HG03108 (cell line): ENCODE data around the gene BCCIP.

Experiments used
- ATAC-seq: cut with Tn5 transposase; IDR thresholded peaks from one replicate; pipeline ENCODE4 v1.9.1; 2021; ENCODE audit warnings: moderate library complexity; ENCODE audit not compliant: unreplicated experiment

The BCCIP gene

DNA sequence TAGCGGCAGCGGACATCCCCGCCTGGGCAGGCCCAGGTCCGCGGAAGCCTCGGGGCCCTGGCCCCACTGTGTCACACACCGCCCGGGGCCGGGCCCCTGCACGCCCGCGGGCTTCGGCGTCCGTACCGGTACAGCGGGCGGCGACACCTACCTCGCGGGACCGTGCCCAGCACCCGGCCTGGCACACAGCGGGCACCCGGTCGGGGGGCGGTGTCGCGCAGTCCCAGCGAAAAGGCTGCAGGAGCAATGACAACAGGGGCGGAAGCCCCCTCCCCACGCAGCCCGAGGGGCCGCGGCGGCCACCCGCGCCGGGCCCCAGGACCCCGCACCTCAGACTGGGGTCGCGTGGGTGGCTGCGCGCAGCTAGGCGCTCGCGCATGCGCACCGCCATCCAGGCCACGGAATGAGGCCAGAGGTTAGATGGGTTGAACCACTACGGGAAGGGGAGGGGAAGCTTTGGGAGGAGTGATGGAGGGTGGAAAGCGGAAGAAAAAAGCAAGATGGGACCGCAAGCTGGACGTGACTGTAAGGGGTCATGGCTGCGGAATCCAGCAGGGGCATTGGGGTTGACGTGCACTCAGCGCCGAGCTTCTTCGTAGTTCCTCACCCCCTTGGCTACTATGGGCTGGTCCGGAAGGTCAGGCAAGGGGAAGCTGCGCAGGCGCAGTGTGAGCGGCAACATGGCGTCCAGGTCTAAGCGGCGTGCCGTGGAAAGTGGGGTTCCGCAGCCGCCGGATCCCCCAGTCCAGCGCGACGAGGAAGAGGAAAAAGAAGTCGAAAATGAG is at the start of gene BCCIP, which contains the start of gene UROS:
Gene BCCIP (plus strand): TSS at position 669 of the 785 bp plus-strand sequence. CDS start 12 bp downstream, at position 681.
Gene UROS (minus strand): TSS at position 381 of the 785 bp plus-strand sequence. CDS start 6,759 bp downstream, outside the sequence.
- peak; percentile 76 for ATAC-seq

DNA sequence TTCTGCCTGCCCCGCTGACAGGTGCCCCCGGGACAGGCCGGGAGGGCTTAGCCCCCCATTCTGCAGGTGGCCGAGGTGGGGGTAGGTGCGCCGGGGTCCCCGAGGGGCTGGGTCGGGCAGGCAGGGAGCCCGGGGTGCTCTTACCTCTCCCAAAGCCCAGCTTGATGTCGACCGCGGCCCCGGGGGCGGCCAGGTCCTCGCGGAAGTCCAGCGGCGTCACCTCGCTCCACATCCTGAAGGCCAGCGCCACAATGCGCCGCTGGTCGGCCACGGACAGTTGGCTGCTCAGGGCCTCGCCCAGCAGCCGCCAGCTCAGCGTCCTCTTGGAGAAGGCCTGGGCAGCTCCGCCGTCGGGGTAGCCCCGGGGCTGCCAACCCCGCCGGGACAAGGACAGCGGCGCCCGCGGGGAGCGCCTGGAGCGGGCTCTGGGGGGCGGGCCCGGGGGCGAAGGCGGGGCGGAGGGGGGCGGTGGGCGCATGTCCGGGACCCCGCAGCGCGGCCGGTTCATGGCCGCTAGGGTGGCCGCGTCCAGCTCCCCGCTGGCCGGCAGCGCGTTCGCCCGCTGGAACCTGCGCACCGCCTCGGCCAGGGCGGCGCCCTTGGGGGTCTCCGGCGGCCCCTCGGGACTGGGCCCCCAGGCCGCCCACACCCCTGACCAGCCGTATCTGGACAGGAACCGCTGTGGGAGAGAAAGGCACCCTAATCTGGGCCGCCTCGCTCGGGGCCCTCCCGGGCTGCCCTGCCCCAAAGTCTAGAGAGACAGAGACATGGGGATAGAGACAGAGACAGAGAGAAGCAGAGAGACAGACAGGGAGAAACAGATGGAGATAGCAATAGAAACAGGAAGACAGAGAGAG is 49.4 kb upstream of the BCCIP start:
- no peak for ATAC-seq

DNA sequence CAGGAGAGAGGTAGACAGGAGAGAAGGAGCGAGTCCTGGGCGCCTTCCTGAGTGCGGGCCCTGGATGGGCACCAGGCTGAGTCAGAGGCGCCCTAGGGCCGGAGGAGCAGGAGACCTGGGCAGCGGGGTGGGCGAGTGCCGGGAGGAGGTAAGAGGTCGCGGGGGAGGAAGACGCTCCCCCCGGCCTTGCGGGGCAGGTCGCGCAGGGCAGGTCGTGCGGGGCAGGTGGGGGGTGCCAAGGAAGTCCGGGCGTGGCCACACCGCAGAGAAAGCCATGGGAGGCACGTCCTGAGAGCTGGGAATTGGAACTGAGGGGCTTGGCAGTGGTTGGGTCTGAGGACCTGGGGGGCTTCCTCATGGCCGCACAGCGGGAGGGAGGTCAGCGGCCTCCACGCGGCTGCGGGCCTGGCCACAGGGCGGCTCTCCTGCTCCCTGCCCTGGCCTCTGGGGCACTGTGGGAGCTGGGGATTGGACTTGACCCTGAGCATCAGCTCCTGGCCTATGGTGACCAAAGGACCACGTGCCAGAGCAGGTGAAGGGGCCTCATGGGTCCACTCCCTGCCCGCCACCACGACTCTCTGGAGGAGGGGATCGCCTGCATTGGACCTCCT is 48.7 kb upstream of the BCCIP start:
- ATAC-seq = no peak

- no peak for ATAC-seq
Observed at GRCh38 chr10:125775491-125776106, 47.7 kb upstream of the BCCIP start, which contains the start of gene MMP21. MMP21 (minus strand) TSS chr10:125775821; CDS start chr10:125775821, 0 bp downstream.

GRCh38 chr10:125777806-125778205 is 45.5 kb upstream of the BCCIP start:
- no peak for ATAC-seq

- no peak for ATAC-seq
Observed at GRCh38 chr10:125778556-125778955, 44.8 kb upstream of the BCCIP start.

DNA sequence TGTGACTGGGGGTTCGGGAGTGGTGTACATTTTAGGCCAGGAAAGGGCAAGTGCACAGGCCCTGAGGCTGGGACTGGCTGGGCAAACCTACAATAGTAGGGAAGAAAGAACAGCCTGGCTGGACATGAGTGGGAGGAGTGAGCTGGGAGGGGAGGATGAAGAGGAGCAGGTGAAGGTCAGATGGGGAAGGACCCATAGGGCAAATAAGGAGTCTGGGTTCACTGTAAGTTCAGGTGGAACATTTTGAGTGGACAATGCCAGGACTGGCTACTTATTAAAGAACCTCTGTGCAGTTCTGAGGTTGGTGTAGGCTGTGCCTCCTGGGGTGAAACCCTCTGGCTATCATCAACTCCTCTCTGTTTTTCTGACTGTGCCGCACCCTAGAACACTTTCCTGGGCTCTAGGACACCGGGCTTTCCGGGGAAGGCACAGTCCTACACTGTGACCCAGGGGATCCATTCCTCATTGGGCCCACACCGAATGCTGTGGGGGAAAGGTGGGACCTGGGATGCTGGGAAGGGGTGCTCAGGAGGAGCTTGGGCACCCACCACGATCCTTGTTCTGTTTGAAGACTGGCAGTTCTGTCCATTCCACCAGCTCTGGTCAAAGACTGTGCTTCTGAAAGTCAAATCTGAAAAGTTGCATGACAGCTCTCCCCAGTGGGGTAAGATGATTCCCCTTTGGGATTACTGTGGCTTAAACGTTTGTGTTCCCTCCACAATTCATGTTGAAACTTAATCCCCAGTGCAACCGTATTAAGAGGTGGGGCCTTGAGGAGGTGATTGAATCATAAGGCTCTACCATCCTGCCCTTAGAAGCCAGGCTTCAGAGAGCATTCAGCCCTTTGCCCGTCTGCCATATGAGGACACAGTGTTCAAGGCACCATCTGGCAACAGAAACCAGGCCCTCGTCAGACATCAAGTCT is 43.7 kb upstream of the BCCIP start:
- ATAC-seq = no peak

GRCh38 chr10:125781374-125781773 is 42.0 kb upstream of the BCCIP start:
- ATAC-seq = no peak

DNA sequence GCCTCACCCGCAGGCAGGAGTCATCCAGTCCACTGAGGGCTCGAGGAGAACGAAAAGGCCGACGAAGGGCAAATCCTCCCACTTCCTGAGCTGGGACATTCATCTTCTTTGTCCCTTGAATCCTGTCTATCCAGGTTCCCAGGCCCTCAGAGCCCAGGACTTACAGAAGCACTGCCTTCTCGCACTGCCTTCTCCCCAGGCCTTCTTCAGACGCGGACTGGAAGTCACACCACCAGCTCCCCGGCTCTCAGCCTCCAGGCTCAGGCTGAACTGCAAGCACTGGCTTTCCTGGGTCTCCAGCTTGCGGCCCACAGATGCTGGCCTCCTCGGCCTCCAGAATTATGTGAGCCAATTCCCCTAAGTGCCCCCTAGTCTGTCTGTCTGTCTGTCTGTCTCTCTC is 41.3 kb upstream of the BCCIP start:
- ATAC-seq = no peak

DNA sequence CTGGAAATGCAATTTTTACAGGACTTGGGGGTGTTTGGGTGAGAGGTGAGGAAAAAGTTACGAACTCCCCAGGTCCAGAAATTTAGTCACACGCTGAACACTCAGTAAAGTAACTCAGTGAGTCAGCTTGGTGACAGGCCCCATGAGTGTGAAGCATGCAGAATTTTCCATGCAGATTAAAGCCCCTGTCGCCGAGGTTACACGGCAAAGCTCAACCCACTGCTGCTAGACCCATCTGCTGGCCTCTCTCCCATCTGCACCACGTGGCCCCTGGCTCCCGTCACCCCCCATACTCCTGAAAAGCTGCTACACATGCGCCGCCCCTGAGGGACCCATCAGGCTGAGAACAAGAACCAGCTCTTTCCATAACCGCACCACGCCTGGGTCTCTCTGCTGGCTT is 40.7 kb upstream of the BCCIP start:
- ATAC-seq = no peak

DNA sequence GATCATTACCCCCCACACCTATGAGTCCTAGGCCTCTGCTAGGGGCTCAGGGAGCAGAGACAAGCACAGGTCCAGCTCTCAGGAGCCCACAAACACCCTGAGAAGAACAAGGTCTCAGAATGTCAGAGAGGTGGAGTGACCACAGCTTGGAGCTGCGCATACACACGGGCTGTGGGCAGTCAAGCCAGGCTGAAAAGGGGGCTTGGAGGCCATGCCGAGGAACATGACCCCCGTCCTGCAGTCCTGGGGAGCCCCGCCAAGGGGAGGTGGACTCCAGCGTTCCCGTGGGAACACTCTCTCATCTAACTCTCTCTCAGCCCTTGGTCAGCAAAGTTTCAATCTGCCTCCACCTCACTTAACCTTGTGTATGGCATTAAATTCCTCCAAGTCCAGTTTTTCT is 39.9 kb upstream of the BCCIP start:
- no peak for ATAC-seq

DNA sequence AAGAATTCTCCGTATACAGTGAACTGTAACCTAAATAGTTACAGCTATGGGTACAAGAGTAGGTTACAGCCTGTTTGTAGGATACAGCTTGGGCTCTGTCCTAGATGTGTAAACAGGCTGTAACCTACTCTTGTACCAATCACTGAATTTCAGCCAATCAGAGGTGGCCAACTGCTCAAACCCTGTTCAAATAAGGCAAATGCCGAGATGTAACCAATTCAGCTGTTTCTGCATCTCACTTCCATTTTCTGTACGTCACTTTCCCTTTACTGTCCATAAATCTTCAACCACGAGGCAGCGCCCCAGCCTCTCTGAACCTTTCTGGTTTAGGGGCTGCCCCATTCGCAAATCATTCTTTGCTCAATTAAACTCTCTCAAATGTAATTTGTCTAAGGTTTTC is 39.4 kb upstream of the BCCIP start:
- peak; percentile 70 for ATAC-seq

DNA sequence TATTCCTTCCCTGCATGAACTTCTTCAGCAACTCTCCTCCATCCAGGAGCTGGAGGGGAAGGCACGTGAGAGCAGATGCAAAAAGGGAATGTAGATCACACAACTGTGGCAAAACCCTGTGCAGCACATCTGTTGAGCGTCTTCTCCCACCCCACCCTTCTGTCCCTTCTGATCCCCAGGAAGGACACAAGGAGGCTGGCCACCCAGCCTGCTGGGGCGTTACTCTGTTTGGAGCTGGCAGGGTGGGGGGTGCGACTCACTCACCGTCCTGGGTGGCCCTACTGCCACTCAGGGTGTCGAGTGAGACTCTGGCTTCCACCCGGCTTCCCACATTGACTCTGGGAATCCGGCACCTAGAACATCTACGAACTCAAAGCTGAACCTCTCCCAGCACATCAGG is 37.6 kb upstream of the BCCIP start:
- ATAC-seq = no peak

DNA sequence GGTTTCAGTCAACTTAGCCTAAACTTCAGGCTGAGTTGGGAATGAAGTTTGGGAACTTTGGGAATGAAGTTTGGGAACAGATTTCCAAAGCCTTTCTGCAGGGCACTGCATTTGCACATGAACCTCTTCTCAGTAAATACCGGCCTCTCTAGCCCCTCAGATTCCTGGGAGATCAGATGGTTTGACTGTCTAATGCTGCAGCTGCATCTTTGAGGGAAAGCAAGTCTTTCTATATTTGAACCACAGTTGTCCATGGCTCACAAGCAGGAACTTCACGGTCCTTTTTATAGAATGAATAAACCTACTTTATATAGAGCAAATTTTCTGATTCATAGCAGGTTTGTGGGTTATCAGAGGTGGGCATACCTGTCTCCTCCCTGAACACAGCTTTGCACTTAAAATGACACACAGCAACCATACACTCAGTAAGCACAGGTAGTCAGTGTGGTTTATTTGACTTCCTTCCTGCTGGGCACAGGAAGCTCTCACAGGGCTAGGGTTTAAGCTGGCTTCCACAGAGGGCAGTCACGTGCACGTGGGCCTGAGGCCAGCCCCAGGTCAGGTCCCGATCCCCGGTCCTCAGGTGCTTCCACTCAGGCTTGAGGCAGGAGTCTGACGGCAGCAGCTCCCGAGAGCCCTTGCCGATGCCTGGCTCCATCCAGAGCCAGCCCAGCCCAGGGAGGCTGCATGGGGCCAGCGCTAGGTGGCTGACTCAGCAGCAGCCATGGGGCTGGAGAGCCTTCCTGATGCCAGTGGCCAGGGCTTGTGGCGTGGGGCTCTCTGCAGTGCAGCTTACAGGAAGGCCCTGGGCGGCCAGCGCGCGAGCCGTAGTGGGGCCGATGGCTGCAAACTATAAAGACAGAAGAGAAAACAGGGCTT is 35.0 kb upstream of the BCCIP start:
- no peak for ATAC-seq

GRCh38 chr10:125792342-125793300 is 30.7 kb upstream of the BCCIP start:
- ATAC-seq = no peak

GRCh38 chr10:125795128-125795527 is 28.2 kb upstream of the BCCIP start:
- no peak for ATAC-seq

DNA sequence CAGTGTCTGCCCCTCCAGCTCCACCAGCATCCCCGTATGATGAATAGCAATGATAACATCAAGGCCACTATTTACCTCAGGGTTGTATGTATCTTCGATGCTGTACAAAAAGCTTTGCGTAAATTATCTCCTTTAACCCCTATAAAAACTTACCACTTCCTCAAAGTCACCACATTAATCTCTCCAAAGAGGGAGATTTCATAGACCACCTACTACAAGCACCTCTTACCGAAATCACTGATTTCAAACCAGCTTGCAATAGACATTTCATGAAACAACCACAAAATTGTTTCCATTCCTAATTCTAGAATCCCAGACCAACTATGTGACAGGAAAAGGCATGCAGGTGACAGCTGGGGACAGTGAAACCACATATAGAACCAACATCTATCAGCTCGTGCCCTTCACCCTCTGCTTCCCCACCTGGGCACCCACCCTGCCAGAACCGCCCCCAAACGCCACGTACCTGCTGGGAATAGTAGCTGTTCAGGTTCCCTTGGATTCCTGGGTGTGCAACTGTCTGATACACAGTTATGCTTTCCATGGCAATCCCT is 27.6 kb upstream of the BCCIP start:
- ATAC-seq = no peak
